ENCODE data around the gene ZDHHC5.

The ZDHHC5 gene, protein sequence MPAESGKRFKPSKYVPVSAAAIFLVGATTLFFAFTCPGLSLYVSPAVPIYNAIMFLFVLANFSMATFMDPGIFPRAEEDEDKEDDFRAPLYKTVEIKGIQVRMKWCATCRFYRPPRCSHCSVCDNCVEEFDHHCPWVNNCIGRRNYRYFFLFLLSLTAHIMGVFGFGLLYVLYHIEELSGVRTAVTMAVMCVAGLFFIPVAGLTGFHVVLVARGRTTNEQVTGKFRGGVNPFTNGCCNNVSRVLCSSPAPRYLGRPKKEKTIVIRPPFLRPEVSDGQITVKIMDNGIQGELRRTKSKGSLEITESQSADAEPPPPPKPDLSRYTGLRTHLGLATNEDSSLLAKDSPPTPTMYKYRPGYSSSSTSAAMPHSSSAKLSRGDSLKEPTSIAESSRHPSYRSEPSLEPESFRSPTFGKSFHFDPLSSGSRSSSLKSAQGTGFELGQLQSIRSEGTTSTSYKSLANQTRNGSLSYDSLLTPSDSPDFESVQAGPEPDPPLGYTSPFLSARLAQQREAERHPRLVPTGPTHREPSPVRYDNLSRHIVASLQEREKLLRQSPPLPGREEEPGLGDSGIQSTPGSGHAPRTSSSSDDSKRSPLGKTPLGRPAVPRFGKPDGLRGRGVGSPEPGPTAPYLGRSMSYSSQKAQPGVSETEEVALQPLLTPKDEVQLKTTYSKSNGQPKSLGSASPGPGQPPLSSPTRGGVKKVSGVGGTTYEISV

GRCh38 chr11:57667736-57668433 lies at the start of gene ZDHHC5:
TSS of gene ZDHHC5 (plus strand) at chr11:57668114. CDS start at chr11:57673091, 4,977 bp downstream.
- peak; percentile 97 for DNase-seq

DNA sequence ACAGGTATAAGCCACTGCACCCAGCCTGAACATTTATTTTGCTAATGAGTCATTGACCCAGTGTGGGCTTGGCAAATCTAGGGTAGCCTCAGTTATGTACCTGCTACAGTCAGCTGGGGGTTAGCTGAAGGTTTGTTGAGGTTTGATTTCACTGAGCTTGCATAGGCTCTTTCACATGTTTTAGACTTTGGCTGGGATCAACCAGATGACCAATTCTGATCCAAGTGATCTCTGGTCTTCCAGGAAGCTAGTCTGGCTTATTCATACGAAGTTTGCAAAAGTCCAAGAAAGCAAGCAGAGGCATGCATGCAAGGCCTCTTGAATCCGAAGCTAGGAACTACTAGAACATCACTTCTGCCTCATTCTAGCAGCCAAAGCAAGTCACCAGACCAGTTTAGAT lies 49.5 kb upstream of the ZDHHC5 start:
- DNase-seq = no peak

DNA sequence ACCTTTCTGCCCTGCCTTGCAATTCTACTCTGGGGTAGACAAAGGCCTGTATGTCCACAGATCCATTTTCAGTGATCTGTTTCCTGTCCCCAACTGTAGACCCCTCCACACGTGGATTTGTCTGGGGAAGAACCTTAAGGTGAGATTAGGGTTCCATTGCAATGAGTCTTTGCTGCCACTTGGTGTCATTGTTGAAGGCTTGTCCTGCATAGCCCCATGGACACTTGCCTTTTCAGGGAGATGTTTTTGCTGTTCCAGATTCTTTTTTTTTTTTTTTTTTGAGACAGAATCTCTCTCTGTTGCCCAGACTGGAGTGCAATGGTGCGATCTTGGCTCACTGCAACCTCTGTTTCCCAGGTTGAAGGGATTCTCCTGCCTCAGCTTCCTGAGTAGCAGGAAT lies 48.6 kb upstream of the ZDHHC5 start:
- DNase-seq = no peak

GRCh38 chr11:57620467-57620866 lies 47.4 kb upstream of the ZDHHC5 start:
- DNase-seq = no peak

DNA sequence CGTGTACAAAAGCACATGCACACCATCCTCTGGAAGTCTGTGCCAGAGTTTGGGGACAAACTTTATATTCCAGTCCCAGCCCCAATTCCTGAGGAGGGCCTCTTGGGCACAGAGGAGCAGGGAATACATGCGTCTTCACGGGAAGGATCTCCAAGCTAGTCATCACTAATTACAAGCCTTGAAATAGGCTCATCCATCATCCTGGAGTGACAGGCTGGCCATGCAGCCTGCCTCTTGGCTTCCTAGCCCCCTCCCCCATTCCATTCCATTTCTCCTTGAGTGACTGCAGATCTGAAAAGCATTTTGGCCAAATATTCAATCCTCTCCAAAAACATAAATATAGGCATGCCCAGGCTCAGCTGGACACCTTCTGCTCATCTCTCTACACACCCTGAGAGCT lies 45.7 kb upstream of the ZDHHC5 start:
- no peak for DNase-seq

GRCh38 chr11:57624864-57625263 lies 43.0 kb upstream of the ZDHHC5 start:
- DNase-seq = no peak

- no peak for DNase-seq
Observed at GRCh38 chr11:57626895-57627294, 41.0 kb upstream of the ZDHHC5 start.

DNA sequence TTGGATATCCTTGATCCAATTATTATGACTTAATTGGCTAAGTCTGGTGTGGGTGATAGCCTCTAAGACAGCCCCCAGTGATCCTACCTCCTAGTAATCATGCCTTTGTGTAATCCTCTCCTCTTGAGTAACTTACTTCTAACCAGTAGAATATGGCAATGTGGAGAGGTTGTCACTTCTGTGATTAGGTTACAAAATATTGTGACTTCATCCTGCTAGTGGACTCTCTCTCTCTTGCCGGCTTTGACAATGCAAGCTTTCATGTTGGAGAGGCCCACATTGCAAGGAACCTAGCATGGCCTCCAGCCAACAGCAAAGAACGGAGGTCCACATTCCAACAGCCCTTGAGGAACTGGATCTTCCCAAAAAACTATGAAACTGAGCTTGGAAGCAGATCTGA lies 37.7 kb upstream of the ZDHHC5 start:
- no peak for DNase-seq

DNA sequence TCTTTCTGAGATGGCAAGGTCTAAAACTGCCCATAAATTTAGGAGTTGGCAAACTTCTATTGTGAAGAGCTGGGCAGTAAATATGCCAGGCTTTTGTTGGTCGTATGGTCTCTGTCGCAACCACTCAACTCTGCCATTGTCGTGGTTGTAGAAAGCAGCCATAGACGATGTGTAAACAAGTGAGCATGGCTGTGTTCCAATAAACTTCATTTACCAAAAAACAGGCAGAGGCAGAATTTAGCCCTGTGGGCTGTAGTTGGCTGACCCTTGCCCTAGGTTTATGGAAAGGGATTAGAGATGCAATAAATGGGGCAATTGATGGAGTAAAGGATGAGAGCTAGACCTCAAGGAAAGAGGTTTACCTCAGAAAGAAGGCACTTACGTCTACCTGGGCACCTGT lies 35.8 kb upstream of the ZDHHC5 start:
- no peak for DNase-seq

GRCh38 chr11:57633394-57634070 lies 34.4 kb upstream of the ZDHHC5 start:
- DNase-seq = no peak

- no peak for DNase-seq
Observed at GRCh38 chr11:57634311-57634710, 33.6 kb upstream of the ZDHHC5 start.

- DNase-seq = no peak
Observed at GRCh38 chr11:57635246-57635645, 32.7 kb upstream of the ZDHHC5 start.

DNA sequence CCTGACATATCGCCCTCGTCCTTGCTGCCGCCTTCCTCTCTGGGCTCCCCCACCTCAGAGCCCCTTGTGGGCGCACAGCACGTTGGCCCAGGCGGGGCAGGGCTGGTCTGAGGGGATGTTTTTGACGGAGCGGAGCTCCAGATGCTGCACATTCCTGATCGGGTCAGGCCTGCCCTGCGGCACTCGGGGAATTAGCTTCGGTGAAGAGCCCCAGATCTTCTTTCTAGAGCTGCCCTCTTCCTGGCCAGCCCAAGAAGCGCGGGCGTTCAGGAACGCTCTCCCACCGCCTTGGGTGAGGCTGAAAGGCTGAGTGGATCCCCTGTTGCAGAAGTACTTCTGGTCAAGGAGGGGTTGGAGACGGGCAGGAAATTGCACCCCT lies 30.3 kb upstream of the ZDHHC5 start:
- DNase-seq = no peak

DNA sequence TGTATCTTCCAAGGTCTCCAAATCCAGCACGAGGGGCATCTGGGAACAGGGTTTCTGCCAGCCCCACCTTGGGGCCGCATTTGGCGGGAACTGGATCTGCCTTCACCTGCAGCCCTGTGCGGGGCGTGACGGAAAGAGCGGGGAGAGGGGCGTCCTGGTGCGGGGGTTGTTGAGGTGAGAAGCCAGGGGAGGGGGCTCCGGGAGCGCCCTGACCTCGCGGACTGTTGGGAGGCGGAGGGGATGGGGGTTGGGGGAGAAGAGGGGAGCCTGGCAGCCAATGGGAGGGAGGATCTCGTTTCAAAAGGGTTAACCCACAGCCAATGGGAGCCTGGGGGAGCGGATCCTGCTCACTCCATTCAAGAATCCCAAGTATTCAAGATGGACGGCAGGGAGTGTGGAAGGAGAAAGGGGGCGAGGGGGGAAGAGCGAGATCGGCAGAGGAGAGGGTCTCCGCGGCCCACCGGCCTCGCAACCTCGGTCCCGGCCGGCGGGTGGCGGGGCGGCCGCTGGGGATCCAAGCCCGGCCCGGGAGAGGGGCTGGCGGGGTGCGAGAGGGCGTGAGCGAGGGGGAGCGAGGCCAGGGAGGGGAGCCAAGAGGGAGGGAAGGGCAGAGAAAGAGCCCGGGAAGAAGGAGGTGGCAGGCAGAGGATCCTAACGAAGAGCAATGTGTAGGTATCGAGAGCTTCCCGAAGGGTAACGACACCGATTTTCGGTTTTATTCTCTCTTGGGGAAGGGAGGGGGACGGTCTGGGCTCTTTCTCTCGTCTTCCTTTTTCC lies 29.7 kb upstream of the ZDHHC5 start:
- peak; percentile 74 for DNase-seq

DNA sequence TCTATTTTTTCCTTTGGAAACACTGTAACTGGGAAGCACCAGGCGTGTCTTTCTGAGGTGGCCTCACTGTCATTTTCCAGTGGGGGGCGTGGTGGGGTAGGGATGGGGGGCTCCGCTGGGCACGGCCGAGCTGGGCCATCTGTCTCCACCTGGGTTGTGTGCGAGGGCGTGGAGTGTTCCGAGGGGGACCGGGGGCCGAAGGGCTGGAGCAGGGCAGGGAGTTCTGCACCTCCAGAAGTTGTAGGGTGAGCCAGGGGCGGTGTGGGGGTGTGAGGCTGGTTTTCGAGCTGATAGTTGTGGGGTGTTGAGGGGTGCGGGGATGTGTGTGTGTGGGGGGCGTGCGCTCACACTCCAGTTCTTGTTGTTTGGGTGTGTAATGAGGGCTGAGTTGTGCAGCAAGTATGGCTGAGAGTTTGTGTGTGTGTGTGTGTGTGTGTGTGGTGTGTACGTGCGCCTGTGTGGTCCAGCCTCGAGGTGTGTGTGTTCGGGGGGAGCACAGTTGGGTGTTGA lies 29.0 kb upstream of the ZDHHC5 start:
- DNase-seq = no peak

- no peak for DNase-seq
Observed at GRCh38 chr11:57639321-57640067, 28.4 kb upstream of the ZDHHC5 start.

- DNase-seq = no peak
Observed at GRCh38 chr11:57640068-57640800, 27.7 kb upstream of the ZDHHC5 start.

- DNase-seq = peak; percentile 44
Observed at GRCh38 chr11:57641011-57641807, 26.7 kb upstream of the ZDHHC5 start.

GRCh38 chr11:57643802-57644201 lies 24.1 kb upstream of the ZDHHC5 start:
- DNase-seq = no peak

Data from NCI-H1436 (cell line).